ENCODE results near the gene GAL3ST3.
"Not testable (repeated sequence)": the region's sequence is repeated elsewhere in the genome, so short reads cannot be mapped to it uniquely, and the experiment has no call there.

The GAL3ST3 gene

GRCh38 chr11:66044757-66045156 lies 4.2 kb downstream of the GAL3ST3 start:
- no peak for DNase-seq (ENCODE audit: low spot score)

- no peak for DNase-seq (ENCODE audit: low spot score)
These were observed 5.7 kb downstream of the GAL3ST3 start for GRCh38 chr11:66042996-66043906.

- DNase-seq (ENCODE audit: low spot score) = no peak
These were observed 6.5 kb downstream of the GAL3ST3 start for GRCh38 chr11:66042227-66042995.

- DNase-seq (ENCODE audit: low spot score) = no peak
These were observed 9.2 kb downstream of the GAL3ST3 start for GRCh38 chr11:66039765-66040164.

GRCh38 chr11:66037327-66037726 lies 11.6 kb downstream of the GAL3ST3 start:
- DNase-seq (ENCODE audit: low spot score) = no peak

- no peak for DNase-seq (ENCODE audit: low spot score)
These were observed 12.6 kb downstream of the GAL3ST3 start for GRCh38 chr11:66036334-66036710.

- DNase-seq (ENCODE audit: low spot score) = no peak
These were observed 13.2 kb downstream of the GAL3ST3 start for GRCh38 chr11:66035653-66036333.

- no peak for DNase-seq (ENCODE audit: low spot score)
These were observed 15.8 kb downstream of the GAL3ST3 start for GRCh38 chr11:66032957-66033735.

- no peak for DNase-seq (ENCODE audit: low spot score)
These were observed 22.9 kb downstream of the GAL3ST3 start, which contains the start of gene CATSPER1 for GRCh38 chr11:66026017-66026529. Gene CATSPER1, minus strand, starts transcription at chr11:66026479. Its CDS starts 100 bp downstream, at chr11:66026379.

- not testable (repeated sequence) for DNase-seq (ENCODE audit: low spot score)
These were observed 25.8 kb downstream of the GAL3ST3 start for GRCh38 chr11:66023186-66023440.

GRCh38 chr11:66022401-66023185 lies 26.4 kb downstream of the GAL3ST3 start:
- peak; percentile 68 for DNase-seq (ENCODE audit: low spot score)

- DNase-seq (ENCODE audit: low spot score) = no peak
These were observed 28.2 kb downstream of the GAL3ST3 start for GRCh38 chr11:66020618-66021357.

GRCh38 chr11:66020212-66020611 lies 28.7 kb downstream of the GAL3ST3 start:
- no peak for DNase-seq (ENCODE audit: low spot score)

- DNase-seq (ENCODE audit: low spot score) = no peak
These were observed 31.6 kb downstream of the GAL3ST3 start for GRCh38 chr11:66017321-66017720.

- DNase-seq (ENCODE audit: low spot score) = no peak
These were observed 32.2 kb downstream of the GAL3ST3 start for GRCh38 chr11:66016793-66017177.

- DNase-seq (ENCODE audit: low spot score) = no peak
These were observed 32.8 kb downstream of the GAL3ST3 start for GRCh38 chr11:66015936-66016792.

GRCh38 chr11:66015454-66015881 lies 33.5 kb downstream of the GAL3ST3 start:
- DNase-seq (ENCODE audit: low spot score) = no peak

GRCh38 chr11:66014804-66015453 lies 34.0 kb downstream of the GAL3ST3 start:
- no peak for DNase-seq (ENCODE audit: low spot score)

- no peak for DNase-seq (ENCODE audit: low spot score)
These were observed 35.2 kb downstream of the GAL3ST3 start for GRCh38 chr11:66013762-66014100.

Data from hematopoietic multipotent progenitor cell treated with erythropoietin and hydrocortisone succinate and interleukin-3 and kit ligand, for 17 days (in vitro differentiated cells).